Liver (tissue), 9 donors: ENCODE results near the gene GPC3. TPM values are rescaled to one million over a fixed set of nuclear protein-coding genes. Genes with fewer than 3 reads are reported as not detected.

Experiments
- DNase-seq: peaks from one replicate; pipeline ENCODE4 v3.0.0-alpha.2; 2017; ENCODE audit warnings: low spot score
- H3K27ac ChIP-seq, 2 donors: one replicate each; pipeline ENCODE4 v1.7.0; 2013; ENCODE audit warnings: inconsistent platforms in 2 of 2, low read length in 2 of 2, control low read depth in 1 of 2, low read depth in 1 of 2, mild to moderate bottlenecking in 1 of 2
- H3K27me3 ChIP-seq, 4 donors: one replicate each; pipeline versions ENCODE4 v1.6.1 to v1.7.0; 2013; ENCODE audit warnings: low read length in 3 of 4, inconsistent platforms in 1 of 4, mild to moderate bottlenecking in 1 of 4, moderate library complexity in 1 of 4; ENCODE audit not compliant: control insufficient read depth in 4 of 4, insufficient read depth in 4 of 4
- H3K36me3 ChIP-seq, 4 donors: one replicate each; pipeline versions ENCODE4 v1.6.1 to v1.7.0; 2013; ENCODE audit warnings: low read length in 3 of 4, mild to moderate bottlenecking in 3 of 4, low read depth in 1 of 4, moderate library complexity in 1 of 4; ENCODE audit not compliant: control insufficient read depth in 4 of 4, insufficient read depth in 3 of 4
- H3K4me1 ChIP-seq, 4 donors: one replicate each; pipeline versions ENCODE4 v1.6.1 to v1.7.0; 2013; ENCODE audit warnings: low read length in 3 of 4, mild to moderate bottlenecking in 3 of 4, moderate library complexity in 1 of 4; ENCODE audit not compliant: control insufficient read depth in 4 of 4, insufficient read depth in 4 of 4
- H3K4me3 ChIP-seq, 3 donors: one replicate each; pipeline versions ENCODE4 v1.6.1 to v1.7.0; 2013; ENCODE audit warnings: low read length in 3 of 3, control low read depth in 1 of 3, low read depth in 1 of 3, mild to moderate bottlenecking in 1 of 3
- H3K9ac ChIP-seq, 2 donors: one replicate each; pipeline ENCODE4 v1.7.0; 2013; ENCODE audit warnings: low read length in 2 of 2, mild to moderate bottlenecking in 2 of 2, moderate library complexity in 2 of 2, control low read depth in 1 of 2, low read depth in 1 of 2
- H3K9me3 ChIP-seq, 4 donors: one replicate each; pipeline versions ENCODE4 v1.6.1 to v1.7.0; 2013; ENCODE audit warnings: low read length in 3 of 4; ENCODE audit not compliant: control insufficient read depth in 4 of 4
- CTCF ChIP-seq: fragments of 150-350 bp; IDR thresholded peaks from 2 replicates; pipeline ENCODE4 v1.5.1; 2017; ENCODE audit warnings: improper control_type of control experiment, low read depth, low read length; ENCODE audit not compliant: missing input control
- EGR1 ChIP-seq, 2 donors: IDR thresholded peaks; 2 replicates each; pipeline ENCODE4 v1.6.1; 2016 to 2018; ENCODE audit warnings: antibody characterized with exemption in 2 of 2, low read depth in 2 of 2
- FOXA1 ChIP-seq: IDR thresholded peaks from 2 replicates; pipeline ENCODE4 v1.6.1; 2016; ENCODE audit warnings: antibody characterized with exemption
- FOXA2 ChIP-seq: IDR thresholded peaks from 2 replicates; pipeline ENCODE4 v1.6.1; 2016; ENCODE audit warnings: antibody characterized with exemption
- HNF4A ChIP-seq, 2 donors: conservative IDR thresholded peaks; 2 replicates each; pipeline ENCODE4 v1.6.1; 2016; ENCODE audit warnings: antibody characterized with exemption in 2 of 2, mild to moderate bottlenecking in 2 of 2
- HNF4G ChIP-seq: IDR thresholded peaks from 2 replicates; pipeline ENCODE4 v1.6.1; 2016; ENCODE audit warnings: antibody characterized with exemption
- JUND ChIP-seq, 2 donors: IDR thresholded peaks; 2 replicates each; pipeline ENCODE4 v1.6.1; 2016; ENCODE audit warnings: antibody characterized with exemption in 2 of 2
- NR2F2 ChIP-seq: IDR thresholded peaks from 2 replicates; pipeline ENCODE4 v1.6.1; 2016; ENCODE audit warnings: antibody characterized with exemption
- RAD21 ChIP-seq, 2 donors: IDR thresholded peaks; 2 replicates each; pipeline ENCODE4 v1.6.1; 2016; ENCODE audit warnings: antibody characterized with exemption in 2 of 2, mild to moderate bottlenecking in 2 of 2
- RXRA ChIP-seq, 2 donors: IDR thresholded peaks; 2 replicates each; pipeline ENCODE4 v1.6.1; 2017 to 2018; ENCODE audit warnings: antibody characterized with exemption in 2 of 2, mild to moderate bottlenecking in 1 of 2
- TAF1 ChIP-seq: conservative IDR thresholded peaks from 2 replicates; pipeline ENCODE4 v1.6.1; 2016; ENCODE audit warnings: antibody characterized with exemption, mild to moderate bottlenecking
- YY1 ChIP-seq: IDR thresholded peaks from 2 replicates; pipeline ENCODE4 v1.6.1; 2016; ENCODE audit warnings: antibody characterized with exemption, mild to moderate bottlenecking
- WGBS: extraction: QIAGEN DNeasy Blood & Tissue Kit; methylation state at CpG from one replicate; pipeline ENCODE4 v1.1.7; 2013; 5-methylcytosine and 5-hydroxymethylcytosine counted together
- polyA plus RNA-seq, 2 donors: library from polyadenylated mRNA; stranded (reverse) in 1 of 2; unstranded in 1 of 2; fragments of 200-250 nt in 1 of 2; fragments of >200 nt in 1 of 2; fragmentation: Nextera tagmentation in 1 of 2; extraction: Ambion mirVana in 1 of 2; gene quantifications; one replicate each; pipeline versions ENCODE4 v1.2.1 to v1.2.3, GENCODE V29; 2013 to 2015
- total RNA-seq, 2 donors: library from RNA; depleted of rRNA; stranded (reverse); fragments of >200 nt; gene quantifications; one replicate each; pipeline ENCODE4 v1.2.3, GENCODE V29; 2014
- TF ChIP-seq, protein P1 (sequence below): IDR thresholded peaks from 2 replicates; pipeline ENCODE4 v1.6.1; 2016; ENCODE audit warnings: antibody characterized with exemption
- TF ChIP-seq, protein P2 (sequence below): IDR thresholded peaks from 2 replicates; pipeline ENCODE4 v1.6.1; 2016; ENCODE audit warnings: antibody characterized with exemption
- TF ChIP-seq, protein P3 (sequence below): IDR thresholded peaks from 2 replicates; pipeline ENCODE4 v1.6.1; 2016; ENCODE audit warnings: antibody characterized with exemption, mild to moderate bottlenecking
- donor health status: healthy.
- donor health status: healthy.
- donor health status: healthy.
- donor health status: healthy.
- donor health status: healthy.

The GPC3 gene
- total and polyA plus RNA-seq, 4 donors: 0.40 to 1,133 (median 1.5) TPM

GRCh38 chrX:133852837-133853356, 132.5 kb downstream of the GPC3 start:
- no peak overlapping the region for H3K4me3 ChIP-seq
- no peak overlapping the region for H3K27ac ChIP-seq
- H3K9me3 ChIP-seq: no peaks in the 10 kb centered on the region
- H3K9ac ChIP-seq: no peak overlapping the region
- H3K36me3 ChIP-seq: no peaks in the 10 kb centered on the region
- WGBS: 77% methylated on average over 2 of the region's 2 CpGs
- peaks cover 0 to 18% (median 0%) of the 10 kb centered on the region in 4 donors for H3K27me3 ChIP-seq
- no peak for TF ChIP-seq JUND (IDR thresholded peaks at IDR 0.05)
- no peak for TF ChIP-seq CTCF
- TF ChIP-seq, protein P1, sequence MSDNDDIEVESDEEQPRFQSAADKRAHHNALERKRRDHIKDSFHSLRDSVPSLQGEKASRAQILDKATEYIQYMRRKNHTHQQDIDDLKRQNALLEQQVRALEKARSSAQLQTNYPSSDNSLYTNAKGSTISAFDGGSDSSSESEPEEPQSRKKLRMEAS: no peak
- TF ChIP-seq FOXA2: no peak
- no peak for TF ChIP-seq HNF4A (conservative IDR thresholded peaks at IDR 0.05)
- TF ChIP-seq RAD21 (IDR thresholded peaks at IDR 0.05): no peak
- no peak for TF ChIP-seq EGR1 (IDR thresholded peaks at IDR 0.05; ENCODE audit: low read depth in 2 of 2)
- no peak for TF ChIP-seq NR2F2
- TF ChIP-seq HNF4G: no peak
- TF ChIP-seq TAF1: no peak
- TF ChIP-seq, protein P2, sequence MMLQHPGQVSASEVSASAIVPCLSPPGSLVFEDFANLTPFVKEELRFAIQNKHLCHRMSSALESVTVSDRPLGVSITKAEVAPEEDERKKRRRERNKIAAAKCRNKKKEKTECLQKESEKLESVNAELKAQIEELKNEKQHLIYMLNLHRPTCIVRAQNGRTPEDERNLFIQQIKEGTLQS: no peak
- no peak for TF ChIP-seq RXRA (IDR thresholded peaks at IDR 0.05)
- TF ChIP-seq YY1: no peak
- TF ChIP-seq, protein P3, sequence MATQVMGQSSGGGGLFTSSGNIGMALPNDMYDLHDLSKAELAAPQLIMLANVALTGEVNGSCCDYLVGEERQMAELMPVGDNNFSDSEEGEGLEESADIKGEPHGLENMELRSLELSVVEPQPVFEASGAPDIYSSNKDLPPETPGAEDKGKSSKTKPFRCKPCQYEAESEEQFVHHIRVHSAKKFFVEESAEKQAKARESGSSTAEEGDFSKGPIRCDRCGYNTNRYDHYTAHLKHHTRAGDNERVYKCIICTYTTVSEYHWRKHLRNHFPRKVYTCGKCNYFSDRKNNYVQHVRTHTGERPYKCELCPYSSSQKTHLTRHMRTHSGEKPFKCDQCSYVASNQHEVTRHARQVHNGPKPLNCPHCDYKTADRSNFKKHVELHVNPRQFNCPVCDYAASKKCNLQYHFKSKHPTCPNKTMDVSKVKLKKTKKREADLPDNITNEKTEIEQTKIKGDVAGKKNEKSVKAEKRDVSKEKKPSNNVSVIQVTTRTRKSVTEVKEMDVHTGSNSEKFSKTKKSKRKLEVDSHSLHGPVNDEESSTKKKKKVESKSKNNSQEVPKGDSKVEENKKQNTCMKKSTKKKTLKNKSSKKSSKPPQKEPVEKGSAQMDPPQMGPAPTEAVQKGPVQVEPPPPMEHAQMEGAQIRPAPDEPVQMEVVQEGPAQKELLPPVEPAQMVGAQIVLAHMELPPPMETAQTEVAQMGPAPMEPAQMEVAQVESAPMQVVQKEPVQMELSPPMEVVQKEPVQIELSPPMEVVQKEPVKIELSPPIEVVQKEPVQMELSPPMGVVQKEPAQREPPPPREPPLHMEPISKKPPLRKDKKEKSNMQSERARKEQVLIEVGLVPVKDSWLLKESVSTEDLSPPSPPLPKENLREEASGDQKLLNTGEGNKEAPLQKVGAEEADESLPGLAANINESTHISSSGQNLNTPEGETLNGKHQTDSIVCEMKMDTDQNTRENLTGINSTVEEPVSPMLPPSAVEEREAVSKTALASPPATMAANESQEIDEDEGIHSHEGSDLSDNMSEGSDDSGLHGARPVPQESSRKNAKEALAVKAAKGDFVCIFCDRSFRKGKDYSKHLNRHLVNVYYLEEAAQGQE: no peak
- TF ChIP-seq FOXA1: no peak
- no peak for DNase-seq
- no peaks in the 10 kb centered on the region for H3K4me1 ChIP-seq

DNA sequence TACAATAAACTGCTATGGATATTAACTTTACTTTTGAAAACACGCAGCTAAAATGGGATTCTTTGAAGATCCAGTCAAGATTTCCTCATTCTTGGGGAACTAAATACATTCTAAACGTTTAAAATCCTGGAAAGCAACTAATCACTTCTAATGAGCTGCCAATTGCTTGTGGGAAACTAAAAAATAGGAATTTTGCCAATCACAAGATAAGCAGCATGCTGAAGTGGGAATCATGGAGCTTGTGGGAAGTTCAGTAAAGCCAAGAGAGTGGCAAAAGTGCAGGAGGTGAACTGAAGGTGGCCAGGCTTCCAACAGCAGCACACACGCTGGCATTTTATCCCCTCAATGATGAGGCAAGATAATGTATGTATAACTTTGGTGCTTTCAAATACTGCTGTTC, 133.0 kb downstream of the GPC3 start:
- no peak for TF ChIP-seq FOXA2
- no peak for TF ChIP-seq HNF4A (conservative IDR thresholded peaks at IDR 0.05)
- no peak overlapping the region for H3K4me3 ChIP-seq
- H3K4me1 ChIP-seq: no peaks in the 10 kb centered on the region
- 63% methylated on average over 3 of the region's 3 CpGs for WGBS
- no peaks in the 10 kb centered on the region for H3K9me3 ChIP-seq
- H3K9ac ChIP-seq: no peak overlapping the region
- H3K27me3 ChIP-seq: peaks cover 0 to 18% (median 0%) of the 10 kb centered on the region in 4 donors
- DNase-seq: no peak
- no peaks in the 10 kb centered on the region for H3K36me3 ChIP-seq
- H3K27ac ChIP-seq: no peak overlapping the region
